K562 (cell line): ENCODE measurements around the gene GPER1. TPM values are rescaled to one million over a fixed set of nuclear protein-coding genes. Genes with fewer than 3 reads are reported as not detected.
A peak's percentile ranks its signal among the peaks of the same experiment; 100 is the strongest.

Experiments used
- ATF7 ChIP-seq: fragments of 450-650 bp; IDR thresholded peaks from 2 replicates; pipeline ENCODE4 v1.7.1; 2014; ENCODE audit warnings: mild to moderate bottlenecking, moderate library complexity
- BMI1 ChIP-seq: fragments of 150-350 bp; IDR thresholded peaks from 2 replicates; pipeline ENCODE4 v1.6.1; 2014; ENCODE audit warnings: low read length
- CEBPB ChIP-seq: fragments of 450-650 bp; IDR thresholded peaks from 2 replicates; pipeline ENCODE4 v1.6.1; 2016; ENCODE audit warnings: missing genetic modification characterization, missing compliant biosample characterization
- HMG20A ChIP-seq: fragments of 450-650 bp; formaldehyde crosslinking; conservative IDR thresholded peaks from 2 replicates; pipeline ENCODE4 v1.4.0; 2020; ENCODE audit warnings: mild to moderate bottlenecking, mixed read lengths
- HNRNPUL1 ChIP-seq: fragments of 200-400 bp; formaldehyde crosslinking; IDR thresholded peaks from 2 replicates; pipeline ENCODE4 v1.6.1; 2017; ENCODE audit warnings: low read length
- ZBTB7A ChIP-seq: IDR thresholded peaks from 2 replicates; pipeline ENCODE4 v1.6.1; 2011; ENCODE audit warnings: low read depth, mild to moderate bottlenecking, low read length, moderate library complexity, borderline replicate concordance; ENCODE audit not compliant: control insufficient read depth
- ZC3H8 ChIP-seq: fragments of 450-650 bp; IDR thresholded peaks from 2 replicates; pipeline ENCODE4 v1.6.1; 2017
- ZNF133 ChIP-seq: fragments of 250-450 bp; sonication (Bioruptor Pico); IDR thresholded peaks from 2 replicates; pipeline ENCODE4 v1.4.0; 2020; ENCODE audit warnings: mild to moderate bottlenecking
- polyA plus RNA-seq, 8 experiments: library from polyadenylated mRNA; depleted of rRNA in 4 of 8; stranded (reverse) in 5 of 8; unstranded in 3 of 8; fragments of >200 nt; fragmentation: Nextera tagmentation in 2 of 8; fragmentation: Illumina TruSeq in 1 of 8; extraction: Ambion mirVana in 2 of 8; extraction: Trizol in 1 of 8; gene quantifications; 2 replicates each; pipeline versions ENCODE4 v1.2.1 to v1.2.3, GENCODE V29; 2011 to 2014; ENCODE audit warnings: inconsistent platforms in 1 of 8, missing spikeins in 1 of 8
- total RNA-seq, 7 experiments: library from RNA; depleted of rRNA in 6 of 7; stranded (reverse); fragments of >200 nt in 6 of 7; fragmentation: Illumina TruSeq in 2 of 7; extraction: Trizol in 2 of 7; gene quantifications; 2 replicates each; pipeline versions ENCODE4 v1.2.1 to v1.2.3, GENCODE V29; 2011 to 2021; ENCODE audit warnings: low replicate concordance in 1 of 7
- TF ChIP-seq, protein P1 (sequence below): sonication (generic); formaldehyde crosslinking; IDR thresholded peaks from 2 replicates; pipeline ENCODE4 v1.8.1; 2023; ENCODE audit warnings: mild to moderate bottlenecking, missing genetic modification reagents
- TF ChIP-seq, protein P2 (sequence below): fragments of 250-450 bp; sonication (Bioruptor Pico); IDR thresholded peaks from 2 replicates; pipeline ENCODE4 v1.6.1; 2021; ENCODE audit warnings: mild to moderate bottlenecking
- TF ChIP-seq, protein P3 (sequence below): conservative IDR thresholded peaks from 2 replicates; pipeline ENCODE4 v1.6.1; 2011; ENCODE audit warnings: low read depth, mild to moderate bottlenecking, low read length; ENCODE audit not compliant: control insufficient read depth
- TF ChIP-seq, protein P4 (sequence below): fragments of 450-650 bp; formaldehyde crosslinking; IDR thresholded peaks from 2 replicates; pipeline ENCODE4 v1.4.0; 2022; ENCODE audit warnings: missing genetic modification characterization

Gene GPER1
- total and polyA plus RNA-seq, 9 of the 15 experiments (the other 6 are each of a cell fraction or from before 2014, with no cell fraction given) = 0.04 to 0.09 (median 0.08) TPM; not detected in 6

DNA sequence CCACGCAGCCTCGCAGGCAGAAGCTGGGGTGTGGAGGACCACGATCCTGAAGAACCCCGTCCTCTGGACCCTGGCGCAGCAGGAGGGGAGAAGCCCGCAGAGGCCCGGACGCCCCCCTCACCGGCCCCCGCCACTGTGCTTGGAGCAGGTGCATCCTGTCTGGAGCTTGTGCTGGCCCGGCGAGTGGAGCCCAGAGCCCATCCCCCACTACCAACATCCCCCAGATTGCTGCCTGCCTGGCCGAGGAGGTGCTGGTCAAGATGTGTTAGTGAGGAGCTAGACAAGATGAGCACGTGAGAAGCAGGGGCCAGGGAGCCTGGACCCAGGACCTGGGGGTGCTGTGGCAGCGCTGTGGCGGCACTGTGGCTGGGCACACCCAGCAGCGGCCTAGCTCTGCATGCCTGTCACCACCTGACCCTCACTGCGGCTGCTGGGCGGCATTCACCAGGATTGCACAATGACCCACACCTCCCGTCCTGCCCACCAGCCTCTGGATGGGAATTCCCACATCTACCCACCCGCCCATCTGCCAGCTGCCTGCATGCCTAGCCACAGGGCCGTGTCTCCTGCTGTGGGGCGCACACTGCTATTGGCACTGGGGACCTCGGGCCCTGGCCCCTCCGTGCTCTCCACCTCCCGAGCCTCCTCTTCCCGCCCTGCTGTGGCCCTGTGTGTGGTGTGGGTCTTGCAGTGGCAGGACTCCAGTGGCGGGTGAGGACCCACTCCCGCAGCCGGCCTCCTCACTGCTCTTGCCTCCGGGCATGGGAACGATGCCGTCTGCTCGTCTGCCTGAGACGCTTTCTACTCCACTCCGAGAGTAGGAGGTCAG lies 31.7 kb upstream of the GPER1 start (continued):
- no peak for TF ChIP-seq HMG20A (CRISPR knock-in tag)
- TF ChIP-seq, protein P1, sequence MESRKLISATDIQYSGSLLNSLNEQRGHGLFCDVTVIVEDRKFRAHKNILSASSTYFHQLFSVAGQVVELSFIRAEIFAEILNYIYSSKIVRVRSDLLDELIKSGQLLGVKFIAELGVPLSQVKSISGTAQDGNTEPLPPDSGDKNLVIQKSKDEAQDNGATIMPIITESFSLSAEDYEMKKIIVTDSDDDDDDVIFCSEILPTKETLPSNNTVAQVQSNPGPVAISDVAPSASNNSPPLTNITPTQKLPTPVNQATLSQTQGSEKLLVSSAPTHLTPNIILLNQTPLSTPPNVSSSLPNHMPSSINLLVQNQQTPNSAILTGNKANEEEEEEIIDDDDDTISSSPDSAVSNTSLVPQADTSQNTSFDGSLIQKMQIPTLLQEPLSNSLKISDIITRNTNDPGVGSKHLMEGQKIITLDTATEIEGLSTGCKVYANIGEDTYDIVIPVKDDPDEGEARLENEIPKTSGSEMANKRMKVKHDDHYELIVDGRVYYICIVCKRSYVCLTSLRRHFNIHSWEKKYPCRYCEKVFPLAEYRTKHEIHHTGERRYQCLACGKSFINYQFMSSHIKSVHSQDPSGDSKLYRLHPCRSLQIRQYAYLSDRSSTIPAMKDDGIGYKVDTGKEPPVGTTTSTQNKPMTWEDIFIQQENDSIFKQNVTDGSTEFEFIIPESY (CRISPR knock-in tag) = peak; percentile 36; the same call in 1 of the 2 replicates
- TF ChIP-seq ATF7 = no peak
- peak; percentile 58 for TF ChIP-seq CEBPB (tag)
- TF ChIP-seq, protein P2, sequence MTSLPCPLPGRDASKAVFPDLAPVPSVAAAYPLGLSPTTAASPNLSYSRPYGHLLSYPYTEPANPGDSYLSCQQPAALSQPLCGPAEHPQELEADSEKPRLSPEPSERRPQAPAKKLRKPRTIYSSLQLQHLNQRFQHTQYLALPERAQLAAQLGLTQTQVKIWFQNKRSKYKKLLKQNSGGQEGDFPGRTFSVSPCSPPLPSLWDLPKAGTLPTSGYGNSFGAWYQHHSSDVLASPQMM (CRISPR knock-in tag) = no peak
- TF ChIP-seq, protein P3, sequence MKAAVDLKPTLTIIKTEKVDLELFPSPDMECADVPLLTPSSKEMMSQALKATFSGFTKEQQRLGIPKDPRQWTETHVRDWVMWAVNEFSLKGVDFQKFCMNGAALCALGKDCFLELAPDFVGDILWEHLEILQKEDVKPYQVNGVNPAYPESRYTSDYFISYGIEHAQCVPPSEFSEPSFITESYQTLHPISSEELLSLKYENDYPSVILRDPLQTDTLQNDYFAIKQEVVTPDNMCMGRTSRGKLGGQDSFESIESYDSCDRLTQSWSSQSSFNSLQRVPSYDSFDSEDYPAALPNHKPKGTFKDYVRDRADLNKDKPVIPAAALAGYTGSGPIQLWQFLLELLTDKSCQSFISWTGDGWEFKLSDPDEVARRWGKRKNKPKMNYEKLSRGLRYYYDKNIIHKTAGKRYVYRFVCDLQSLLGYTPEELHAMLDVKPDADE = no peak
- no peak for TF ChIP-seq ZC3H8
- TF ChIP-seq ZBTB7A = peak; percentile 21; the same call in 1 of the 2 replicates
- TF ChIP-seq, protein P4, sequence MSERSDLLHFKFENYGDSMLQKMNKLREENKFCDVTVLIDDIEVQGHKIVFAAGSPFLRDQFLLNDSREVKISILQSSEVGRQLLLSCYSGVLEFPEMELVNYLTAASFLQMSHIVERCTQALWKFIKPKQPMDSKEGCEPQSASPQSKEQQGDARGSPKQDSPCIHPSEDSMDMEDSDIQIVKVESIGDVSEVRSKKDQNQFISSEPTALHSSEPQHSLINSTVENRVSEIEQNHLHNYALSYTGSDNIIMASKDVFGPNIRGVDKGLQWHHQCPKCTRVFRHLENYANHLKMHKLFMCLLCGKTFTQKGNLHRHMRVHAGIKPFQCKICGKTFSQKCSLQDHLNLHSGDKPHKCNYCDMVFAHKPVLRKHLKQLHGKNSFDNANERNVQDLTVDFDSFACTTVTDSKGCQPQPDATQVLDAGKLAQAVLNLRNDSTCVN (CRISPR knock-in tag) = no peak
- no peak for TF ChIP-seq HNRNPUL1
- no peak for TF ChIP-seq ZNF133 (CRISPR knock-in tag)
- no peak for TF ChIP-seq BMI1
